ENCODE data around the gene COL11A2.
A peak's percentile ranks its signal among the peaks of the same experiment; 100 is the strongest.

Gene COL11A2

GRCh38 chr6:33171880-33172687 lies 20.2 kb downstream of the COL11A2 start:
- no peak for DNase-seq (ENCODE audit: low read depth in 2 of 2)

- no peak for DNase-seq (ENCODE audit: low read depth in 2 of 2)
Observed at GRCh38 chr6:33171016-33171879, 21.0 kb downstream of the COL11A2 start.

- DNase-seq (ENCODE audit: low read depth in 2 of 2) = no peak
Observed at GRCh38 chr6:33170176-33171015, 21.9 kb downstream of the COL11A2 start.

- DNase-seq (ENCODE audit: low read depth in 2 of 2) = no peak
Observed at GRCh38 chr6:33169291-33170175, 22.7 kb downstream of the COL11A2 start.

- DNase-seq (ENCODE audit: low read depth in 2 of 2) = no peak
Observed at GRCh38 chr6:33168639-33169038, 23.6 kb downstream of the COL11A2 start.

- no peak for DNase-seq (ENCODE audit: low read depth in 2 of 2)
Observed at GRCh38 chr6:33168284-33168601, 24.0 kb downstream of the COL11A2 start.

GRCh38 chr6:33167374-33168283 lies 24.6 kb downstream of the COL11A2 start:
- DNase-seq (ENCODE audit: low read depth in 2 of 2) = no peak

GRCh38 chr6:33166811-33167210 lies 25.5 kb downstream of the COL11A2 start:
- no peak for DNase-seq (ENCODE audit: low read depth in 2 of 2)

- DNase-seq (ENCODE audit: low read depth in 2 of 2) = no peak
Observed at GRCh38 chr6:33166363-33166762, 25.9 kb downstream of the COL11A2 start.

- no peak for DNase-seq (ENCODE audit: low read depth in 2 of 2)
Observed at GRCh38 chr6:33165581-33166258, 26.5 kb downstream of the COL11A2 start.

GRCh38 chr6:33164665-33165373 lies 27.4 kb downstream of the COL11A2 start:
- DNase-seq (ENCODE audit: low read depth in 2 of 2) = no peak

GRCh38 chr6:33164176-33164575 lies 28.1 kb downstream of the COL11A2 start:
- DNase-seq (ENCODE audit: low read depth in 2 of 2) = no peak

GRCh38 chr6:33163540-33163939 lies 28.7 kb downstream of the COL11A2 start:
- DNase-seq (ENCODE audit: low read depth in 2 of 2) = no peak

GRCh38 chr6:33161354-33162331 lies 30.6 kb downstream of the COL11A2 start:
- peak; percentile 17 to 30 for DNase-seq (ENCODE audit: low read depth in 2 of 2)

- peak; percentile 40 to 47 for DNase-seq (ENCODE audit: low read depth in 2 of 2)
Observed at GRCh38 chr6:33160728-33161344, 31.4 kb downstream of the COL11A2 start.

- DNase-seq (ENCODE audit: low read depth in 2 of 2) = no peak
Observed at GRCh38 chr6:33160096-33160495, 32.2 kb downstream of the COL11A2 start.

- DNase-seq (ENCODE audit: low read depth in 2 of 2) = no peak
Observed at GRCh38 chr6:33156964-33157363, 35.3 kb downstream of the COL11A2 start.
